MCF 10A (cell line): ENCODE data around the gene ZNF507. TPM values are rescaled to one million over a fixed set of nuclear protein-coding genes. Genes with fewer than 3 reads are reported as not detected.
"Not testable (repeated sequence)": the region's sequence is repeated elsewhere in the genome, so short reads cannot be mapped to it uniquely, and the experiment has no call there.

Source experiments
- BruUV-seq: library from RNA; stranded (reverse); fragments of 400-500 nt; replicated peaks from 2 replicates; lab custom pipeline; 2021; lab: Mats Ljungman, UMichigan
- CTCF ChIA-PET: fragments of 300-600 bp; sonication (Branson Sonifier 250); formaldehyde crosslinking; extraction: SDS; loops from one replicate; lab custom pipeline; 2021; ENCODE audit warnings: antibody characterized with exemption, inconsistent platforms; lab: Yijun Ruan, JAX
- POLR2A ChIA-PET: fragments of 300-600, 350-650 bp; sonication (Branson Sonifier 250); formaldehyde crosslinking; extraction: SDS; loops from one replicate; lab custom pipeline; 2020; ENCODE audit warnings: antibody characterized with exemption, inconsistent platforms; lab: Yijun Ruan, JAX
- DNase-seq: peaks from one replicate; pipeline ENCODE4 v3.0.0-alpha.2; 2018; ENCODE audit not compliant: unreplicated experiment
- H3K27ac Mint-ChIP-seq: one replicate; pipeline ENCODE4 v1.8.0; 2022; ENCODE audit warnings: mild to moderate bottlenecking, low read depth, mixed read lengths; ENCODE audit not compliant: unreplicated experiment
- H3K27me3 Mint-ChIP-seq: one replicate; pipeline ENCODE4 v1.8.0; 2022; ENCODE audit warnings: mixed read lengths; ENCODE audit not compliant: insufficient read depth, unreplicated experiment
- H3K36me3 Mint-ChIP-seq: one replicate; pipeline ENCODE4 v1.8.0; 2022; ENCODE audit warnings: mild to moderate bottlenecking, moderate library complexity, mixed read lengths; ENCODE audit not compliant: insufficient read depth, unreplicated experiment
- H3K4me1 Mint-ChIP-seq: one replicate; pipeline ENCODE4 v1.8.0; 2022; ENCODE audit warnings: mixed read lengths; ENCODE audit not compliant: insufficient read depth, unreplicated experiment
- H3K4me3 Mint-ChIP-seq: one replicate; pipeline ENCODE4 v1.8.0; 2022; ENCODE audit warnings: mild to moderate bottlenecking, moderate library complexity, mixed read lengths; ENCODE audit not compliant: unreplicated experiment
- H3K9me3 Mint-ChIP-seq: one replicate; pipeline ENCODE4 v1.8.0; 2022; ENCODE audit warnings: mixed read lengths; ENCODE audit not compliant: unreplicated experiment
- intact Hi-C: fragments of 100-400 bp; cut with micrococcal nuclease; formaldehyde crosslinking; loops from 2 replicates; pipeline ENCODE4 v1.14.1; 2022
- total RNA-seq: library from RNA; stranded (reverse); gene quantifications from 2 replicates; pipeline ENCODE4 v1.2.3, GENCODE V29; 2022
- TF ChIP-seq, protein P1 (sequence below): fragments of 200-600 bp; IDR thresholded peaks from one replicate; pipeline ENCODE4 v1.8.0; 2022; ENCODE audit warnings: antibody characterized with exemption, mild to moderate bottlenecking; ENCODE audit not compliant: unreplicated experiment

ZNF507 gene
- total RNA-seq, 1 experiment from 2014 or later: 22.8 TPM

DNA sequence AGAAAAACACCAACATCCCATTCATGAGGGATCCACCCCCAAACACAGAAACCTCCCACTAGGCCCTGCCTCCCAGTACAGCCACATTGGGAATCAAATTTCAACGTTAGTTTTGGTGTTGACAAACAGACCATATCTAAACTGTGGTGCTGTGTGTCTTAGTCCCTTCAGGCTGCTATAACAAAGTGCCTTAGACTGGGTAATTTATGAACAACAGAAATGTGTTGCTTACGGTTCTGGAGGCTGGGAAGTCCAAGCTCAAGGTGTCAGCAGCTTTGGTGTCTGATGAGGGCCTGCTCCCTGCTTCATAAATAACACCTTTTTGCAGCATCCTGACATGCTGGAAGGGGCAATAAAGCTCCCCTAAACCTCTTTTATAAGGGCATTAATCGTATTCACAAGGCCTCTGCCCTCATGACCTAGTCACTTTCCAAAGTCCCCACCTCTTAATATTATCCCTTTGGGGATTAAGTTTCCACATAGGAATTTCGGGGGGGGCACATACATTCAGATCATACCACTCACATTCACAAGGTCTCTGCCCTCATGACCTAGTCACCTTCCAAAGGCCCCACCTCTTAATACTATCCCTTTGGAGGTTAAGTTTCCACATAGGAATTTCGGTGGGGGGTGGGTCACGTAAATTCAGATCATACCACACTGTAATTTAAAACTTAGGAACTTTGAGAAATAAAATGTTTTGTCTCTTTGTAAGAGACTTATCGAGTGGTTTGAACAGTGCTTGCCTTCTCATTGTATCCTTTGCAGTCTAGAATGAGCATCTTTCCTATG is 27.5 kb downstream of the ZNF507 start:
- Mint-ChIP-seq H3K27me3 (no peaks in the 10 kb centered on the region), H3K36me3 (peaks cover 28% of the 10 kb centered on the region), H3K4me1 (peaks cover 22% of the 10 kb centered on the region), H3K27ac (peak overlapping the region; percentile 72), H3K9me3 (no peaks in the 10 kb centered on the region), H3K4me3 (peak overlapping the region; percentile 52)
- no peak for DNase-seq
- POLR2A ChIA-PET: interaction anchor here (0.7 to 4.1 kb wide), 6 partner anchors 9 to 33 kb away, joined by 3 to 39 read pairs (median 6); partner anchors contain the start of genes DPY19L3 and ZNF507
- BruUV-seq: no TSS peak
- CTCF ChIA-PET: interaction anchor here (0.7 to 1.4 kb wide), 4 partner anchors 30 to 1690 kb away, joined by 3 to 7 read pairs (median 4); no protein-coding TSS in a partner anchor
- TF ChIP-seq, protein P1, sequence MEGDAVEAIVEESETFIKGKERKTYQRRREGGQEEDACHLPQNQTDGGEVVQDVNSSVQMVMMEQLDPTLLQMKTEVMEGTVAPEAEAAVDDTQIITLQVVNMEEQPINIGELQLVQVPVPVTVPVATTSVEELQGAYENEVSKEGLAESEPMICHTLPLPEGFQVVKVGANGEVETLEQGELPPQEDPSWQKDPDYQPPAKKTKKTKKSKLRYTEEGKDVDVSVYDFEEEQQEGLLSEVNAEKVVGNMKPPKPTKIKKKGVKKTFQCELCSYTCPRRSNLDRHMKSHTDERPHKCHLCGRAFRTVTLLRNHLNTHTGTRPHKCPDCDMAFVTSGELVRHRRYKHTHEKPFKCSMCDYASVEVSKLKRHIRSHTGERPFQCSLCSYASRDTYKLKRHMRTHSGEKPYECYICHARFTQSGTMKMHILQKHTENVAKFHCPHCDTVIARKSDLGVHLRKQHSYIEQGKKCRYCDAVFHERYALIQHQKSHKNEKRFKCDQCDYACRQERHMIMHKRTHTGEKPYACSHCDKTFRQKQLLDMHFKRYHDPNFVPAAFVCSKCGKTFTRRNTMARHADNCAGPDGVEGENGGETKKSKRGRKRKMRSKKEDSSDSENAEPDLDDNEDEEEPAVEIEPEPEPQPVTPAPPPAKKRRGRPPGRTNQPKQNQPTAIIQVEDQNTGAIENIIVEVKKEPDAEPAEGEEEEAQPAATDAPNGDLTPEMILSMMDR: no peak
- intact Hi-C loops: loop anchor here (2.0 to 5.0 kb wide), 2 partner anchors 26 to 1691 kb away; no protein-coding TSS in a partner anchor

DNA sequence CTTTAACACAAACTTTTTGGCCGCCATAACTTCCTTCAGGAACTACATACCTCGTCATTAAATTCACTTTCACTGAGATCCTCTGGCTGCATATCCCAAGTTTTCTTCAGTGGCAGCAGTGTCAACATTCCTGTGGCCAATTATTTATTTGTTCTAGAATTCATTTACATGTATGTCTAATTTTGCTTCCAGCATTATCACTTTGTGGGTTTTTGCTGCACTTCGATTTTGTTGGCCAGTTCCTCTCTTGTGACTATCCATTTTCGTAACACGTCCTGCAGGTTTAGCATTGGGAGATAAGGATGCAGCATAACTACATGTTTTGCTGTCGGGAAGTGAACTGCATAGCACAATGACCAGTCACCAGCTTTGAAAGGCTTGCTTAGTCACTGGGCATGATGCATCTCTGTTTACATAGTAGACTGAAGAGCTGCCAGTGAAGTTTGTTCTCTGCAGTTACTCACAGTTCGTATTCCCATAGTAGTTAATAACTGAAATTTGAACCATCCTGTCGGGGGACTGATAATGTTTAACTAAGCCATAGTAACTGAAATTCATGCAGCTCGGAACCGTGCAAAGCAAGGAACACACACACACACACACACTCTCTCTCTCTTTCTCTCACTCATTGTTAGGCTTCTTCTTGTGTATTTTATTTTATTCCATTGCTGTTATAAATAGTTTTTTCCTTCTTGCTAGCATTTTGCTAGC is 28.3 kb downstream of the ZNF507 start:
- peak overlapping the region; percentile 72 for H3K27ac Mint-ChIP-seq
- peak; percentile 97 for DNase-seq
- intact Hi-C loops: loop anchor here (1.0 to 5.0 kb wide), 3 partner anchors 27 to 1691 kb away; partner anchors contain the start of gene DPY19L3
- BruUV-seq: no TSS peak
- H3K36me3 Mint-ChIP-seq: peaks cover 32% of the 10 kb centered on the region
- peak overlapping the region; percentile 52 for H3K4me3 Mint-ChIP-seq
- peaks cover 22% of the 10 kb centered on the region for H3K4me1 Mint-ChIP-seq
- no peaks in the 10 kb centered on the region for H3K27me3 Mint-ChIP-seq
- ChIA-PET POLR2A (interaction anchor here (0.7 to 4.1 kb wide), 12 partner anchors 10 to 1739 kb away, joined by 3 to 39 read pairs (median 4); partner anchors contain the start of genes DPY19L3, NUDT19 and ZNF507), CTCF (interaction anchor here (1.0 to 1.4 kb wide), 5 partner anchors 10 to 1691 kb away, joined by 3 to 7 read pairs (median 4); no protein-coding TSS in a partner anchor)
- H3K9me3 Mint-ChIP-seq: no peaks in the 10 kb centered on the region
- TF ChIP-seq, protein P1: no peak

DNA sequence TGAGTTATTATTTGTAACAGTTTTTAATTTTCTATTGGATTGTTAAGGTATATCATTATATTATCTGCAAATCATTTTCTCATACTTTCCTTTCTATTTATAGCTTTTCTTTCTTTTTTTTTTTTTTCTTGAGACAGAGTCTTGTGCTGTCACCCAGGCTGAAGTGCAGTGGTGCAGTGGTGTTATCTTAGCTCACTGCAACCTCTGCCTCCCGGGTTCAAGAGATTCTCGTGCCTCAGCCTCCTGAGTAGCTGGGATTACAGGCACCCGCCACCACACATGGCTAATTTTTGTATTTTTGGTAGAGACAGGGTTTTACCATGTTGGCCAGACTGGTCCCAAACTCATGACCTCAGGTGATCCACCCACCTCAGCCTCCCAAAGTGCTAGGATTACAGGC is 29.0 kb downstream of the ZNF507 start:
- not testable (repeated sequence) for H3K9me3 Mint-ChIP-seq, H3K27me3 Mint-ChIP-seq, DNase-seq, BruUV-seq
- ChIA-PET CTCF (interaction anchor here (1.0 to 2.4 kb wide), 6 partner anchors 9 to 1692 kb away, joined by 3 to 7 read pairs (median 4); no protein-coding TSS in a partner anchor), POLR2A (interaction anchor here (0.6 to 4.1 kb wide), 11 partner anchors 10 to 1705 kb away, joined by 3 to 39 read pairs (median 4); partner anchors contain the start of genes DPY19L3, NUDT19 and ZNF507)
- Mint-ChIP-seq H3K4me3 (peak overlapping the region; percentile 52), H3K36me3 (peaks cover 32% of the 10 kb centered on the region), H3K27ac (peak overlapping the region; percentile 72), H3K4me1 (peaks cover 22% of the 10 kb centered on the region)
- intact Hi-C loops: loop anchor here (1.0 to 5.0 kb wide), 2 partner anchors 31 to 1692 kb away; partner anchors contain the start of gene DPY19L3

DNA sequence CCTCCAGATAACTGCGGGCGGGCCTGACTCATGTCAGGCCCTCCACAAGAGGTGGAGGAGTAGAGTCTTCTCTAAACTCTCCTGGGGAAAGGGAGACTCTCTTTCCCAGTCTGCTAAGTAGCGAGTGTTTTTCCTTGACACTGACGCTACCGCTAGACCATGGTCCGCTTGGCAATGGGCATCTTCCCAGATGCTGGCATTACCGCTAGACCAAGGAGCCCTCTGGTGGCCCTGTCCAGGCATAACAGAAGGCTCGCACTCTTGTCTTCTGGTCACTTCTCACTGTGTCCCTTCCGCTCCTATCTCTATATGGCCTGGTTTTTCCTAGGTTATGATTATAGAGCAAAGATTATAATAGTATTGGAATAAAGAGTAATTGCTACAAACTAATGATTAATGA is 31.7 kb downstream of the ZNF507 start:
- DNase-seq: not testable (repeated sequence)
- TF ChIP-seq, protein P1: peak; percentile 49
- peaks cover 42% of the 10 kb centered on the region for H3K36me3 Mint-ChIP-seq

More for the DNA sequence above, 31.7 kb downstream of the ZNF507 start:
- H3K9me3 Mint-ChIP-seq, H3K27ac Mint-ChIP-seq, H3K27me3 Mint-ChIP-seq, BruUV-seq, H3K4me3 Mint-ChIP-seq, intact Hi-C loops: not testable (repeated sequence)
- ChIA-PET CTCF (interaction anchor here (0.6 to 2.4 kb wide), 5 partner anchors 36 to 1432 kb away, joined by 3 to 4 read pairs (median 3); no protein-coding TSS in a partner anchor), POLR2A (interaction anchor here (2.3 kb wide), 1 partner anchor 10 kb away, joined by 7 read pairs; no protein-coding TSS in a partner anchor)
- H3K4me1 Mint-ChIP-seq: peaks cover 22% of the 10 kb centered on the region
